CD14-positive monocyte (primary cell): ENCODE measurements around the gene ASMTL. TPM values are rescaled to one million over a fixed set of nuclear protein-coding genes. Genes with fewer than 3 reads are reported as not detected.

Experiments
- DNase-seq, 3 donors: peaks; one replicate each; pipeline ENCODE4 v3.0.0-alpha.2; 2011 to 2022
- H2AFZ ChIP-seq: 2 replicates; pipeline ENCODE4 v1.6.0; 2012; ENCODE audit warnings: mild to moderate bottlenecking, low read depth, low read length, inconsistent platforms; ENCODE audit not compliant: insufficient read depth, poor library complexity, severe bottlenecking
- H3K27ac ChIP-seq, 2 donors: 1 replicate in 1 of 2; 2 replicates in 1 of 2; pipeline ENCODE4 v1.5.1; 2012 to 2013; ENCODE audit warnings: low read length in 2 of 2, control low read depth in 1 of 2, inconsistent platforms in 1 of 2, low read depth in 1 of 2, mild to moderate bottlenecking in 1 of 2
- H3K27me3 ChIP-seq, 2 donors: one replicate each; pipeline versions ENCODE4 v1.6.0 to v1.6.1; 2011 to 2013; ENCODE audit warnings: low read length in 2 of 2; ENCODE audit not compliant: control insufficient read depth in 2 of 2, insufficient read depth in 2 of 2
- H3K36me3 ChIP-seq, 2 donors: replicated peaks in 1 of 2; 1 replicate in 1 of 2; 2 replicates in 1 of 2; pipeline versions ENCODE4 v1.5.1 to v1.6.1; 2012 to 2013; ENCODE audit warnings: low read length in 2 of 2, control low read depth in 1 of 2, inconsistent platforms in 1 of 2, mild to moderate bottlenecking in 1 of 2; ENCODE audit not compliant: insufficient read depth in 2 of 2, control insufficient read depth in 1 of 2
- H3K4me1 ChIP-seq, 2 donors: 1 replicate in 1 of 2; 2 replicates in 1 of 2; pipeline versions ENCODE4 v1.5.1 to v1.6.1; 2012 to 2013; ENCODE audit warnings: low read length in 2 of 2, control low read depth in 1 of 2, inconsistent platforms in 1 of 2, mild to moderate bottlenecking in 1 of 2, moderate library complexity in 1 of 2; ENCODE audit not compliant: insufficient read depth in 2 of 2, control insufficient read depth in 1 of 2
- H3K4me2 ChIP-seq: replicated peaks from 2 replicates; pipeline ENCODE3; 2012; ENCODE audit warnings: low read length, moderate library complexity, mild to moderate bottlenecking; ENCODE audit not compliant: poor library complexity, severe bottlenecking; ENCODE audit errors: extremely low read depth
- H3K4me3 ChIP-seq, 3 experiments: fragments of 200-600 bp in 1 of 3; sonication (generic) in 1 of 3; replicated peaks in 1 of 3; 1 replicate in 2 of 3; 2 replicates in 1 of 3; pipeline ENCODE4 v1.5.1; 2011 to 2013; ENCODE audit warnings: low read length in 3 of 3, mild to moderate bottlenecking in 3 of 3, control low read depth in 2 of 3, low read depth in 2 of 3, inconsistent platforms in 1 of 3, moderate library complexity in 1 of 3
- H3K79me2 ChIP-seq: 2 replicates; pipeline ENCODE4 v1.6.0; 2012; ENCODE audit warnings: mild to moderate bottlenecking, control low read depth, inconsistent platforms, low read length, moderate library complexity; ENCODE audit not compliant: insufficient read depth
- H3K9ac ChIP-seq: 2 replicates; pipeline ENCODE4 v1.6.0; 2017; ENCODE audit warnings: low read length, mild to moderate bottlenecking; ENCODE audit not compliant: insufficient read depth, poor library complexity, severe bottlenecking
- H3K9me3 ChIP-seq, 2 donors: replicated peaks in 1 of 2; 1 replicate in 1 of 2; 2 replicates in 1 of 2; pipeline versions ENCODE4 v1.5.1 to v1.6.1; 2012 to 2013; ENCODE audit warnings: low read length in 2 of 2, control low read depth in 1 of 2; ENCODE audit not compliant: control insufficient read depth in 1 of 2, insufficient read depth in 1 of 2
- H4K20me1 ChIP-seq: 2 replicates; pipeline ENCODE4 v1.6.0; 2012; ENCODE audit warnings: mild to moderate bottlenecking, low read length, control low read depth, moderate library complexity; ENCODE audit not compliant: insufficient read depth
- H3K27ac Mint-ChIP-seq, 7 donors: one replicate each; pipeline ENCODE4 v1.8.0; 2020; ENCODE audit warnings: mild to moderate bottlenecking in 7 of 7, mixed read lengths in 7 of 7, moderate library complexity in 6 of 7, inconsistent platforms in 2 of 7
- H3K27me3 Mint-ChIP-seq, 3 donors: one replicate each; pipeline ENCODE4 v1.8.0; 2021 to 2022; ENCODE audit warnings: low read depth in 3 of 3, mild to moderate bottlenecking in 3 of 3, mixed read lengths in 3 of 3, moderate library complexity in 3 of 3, inconsistent platforms in 1 of 3
- H3K36me3 Mint-ChIP-seq, 2 donors: one replicate each; pipeline ENCODE4 v1.8.0; 2020; ENCODE audit warnings: mixed read lengths in 2 of 2, inconsistent platforms in 1 of 2, mild to moderate bottlenecking in 1 of 2
- H3K4me1 Mint-ChIP-seq: one replicate; pipeline ENCODE4 v1.8.0; 2020; ENCODE audit warnings: mild to moderate bottlenecking, mixed read lengths
- H3K4me3 Mint-ChIP-seq, 2 donors: one replicate each; pipeline ENCODE4 v1.8.0; 2020; ENCODE audit warnings: mild to moderate bottlenecking in 2 of 2, mixed read lengths in 2 of 2, moderate library complexity in 1 of 2
- H3K9me3 Mint-ChIP-seq, 7 donors: one replicate each; pipeline ENCODE4 v1.8.0; 2020 to 2022; ENCODE audit warnings: mixed read lengths in 7 of 7, mild to moderate bottlenecking in 6 of 7, moderate library complexity in 6 of 7, inconsistent platforms in 2 of 7
- WGBS: methylation state at CpG from one replicate; pipeline ENCODE4 v1.1.5; 2013; ENCODE audit warnings: missing lambda C conversion rate; ENCODE audit not compliant: insufficient coverage; 5-methylcytosine and 5-hydroxymethylcytosine counted together
- intact Hi-C, 2 donors: fragments of 100-400 bp; cut with micrococcal nuclease; formaldehyde crosslinking; loops; one replicate each; pipeline versions ENCODE4 v1.15.0 to v1.15.1; 2023
- polyA plus RNA-seq, 3 donors: library from polyadenylated mRNA; depleted of rRNA in 1 of 3; unstranded in 2 of 3; stranded (reverse) in 1 of 3; fragments of 300-500 nt in 2 of 3; fragments of >200 nt in 1 of 3; fragmentation: Illumina TruSeq in 2 of 3; gene quantifications; 1 replicate in 2 of 3; 2 replicates in 1 of 3; pipeline ENCODE4 v1.2.3, GENCODE V29; 2012 to 2021
- TF ChIP-seq, protein P1 (sequence below): fragments of 200-600 bp; IDR thresholded peaks from one replicate; pipeline ENCODE4 v1.8.0; 2022; ENCODE audit warnings: antibody characterized with exemption, mild to moderate bottlenecking

Gene ASMTL
- polyA plus RNA-seq, 3 donors, result 19.0 to 31.5 (median 31.0) TPM

DNA sequence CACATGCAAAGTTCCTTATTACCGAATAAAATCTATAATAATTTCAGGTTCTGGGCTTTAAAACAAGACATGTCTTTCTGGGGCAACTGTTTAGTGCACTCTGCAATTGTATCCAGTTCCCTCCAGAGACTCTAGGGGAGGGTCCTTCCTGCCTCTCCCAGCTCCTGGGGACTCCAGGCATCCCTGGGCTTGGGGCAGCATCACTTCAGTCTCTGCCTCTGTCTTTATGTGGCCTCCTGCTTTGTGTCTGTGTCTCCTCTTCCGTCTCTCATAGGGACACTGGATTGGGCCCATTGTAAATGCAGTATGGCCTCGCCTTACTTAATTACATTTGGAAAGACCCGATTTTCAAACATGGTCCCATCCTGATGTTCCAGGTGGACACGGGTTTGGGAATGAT is 10.9 kb upstream of the ASMTL start:
- H4K20me1 ChIP-seq, result peaks cover 46% of the 10 kb centered on the region
- peaks cover 0 to 1% (median 0%) of the 10 kb centered on the region in 3 donors for H3K27me3 Mint-ChIP-seq
- H3K4me3 Mint-ChIP-seq, result no peak overlapping the region
- peaks cover 34 to 45% of the 10 kb centered on the region in 2 donors for H3K36me3 Mint-ChIP-seq
- peaks cover 30% of the 10 kb centered on the region for H3K4me1 Mint-ChIP-seq
- H3K4me1 ChIP-seq, result peaks cover 21 to 23% of the 10 kb centered on the region in 2 donors
- intact Hi-C loops, result no loop called here
- H3K9me3 Mint-ChIP-seq, result peaks cover 0 to 4% (median 0%) of the 10 kb centered on the region in 7 donors
- H2AFZ ChIP-seq, result no peak overlapping the region
- peaks cover 37% of the 10 kb centered on the region for H3K79me2 ChIP-seq
- H3K9me3 ChIP-seq, result no peaks in the 10 kb centered on the region
- H3K27me3 ChIP-seq, result no peaks in the 10 kb centered on the region
- peak overlapping the region in 3 of 7 donors; percentile 45 to 79 (median 57) for H3K27ac Mint-ChIP-seq
- WGBS, result 96% methylated on average over 5 of the region's 5 CpGs
- no peak overlapping the region for H3K4me2 ChIP-seq
- H3K27ac ChIP-seq, result no peak overlapping the region
- TF ChIP-seq, protein P1, sequence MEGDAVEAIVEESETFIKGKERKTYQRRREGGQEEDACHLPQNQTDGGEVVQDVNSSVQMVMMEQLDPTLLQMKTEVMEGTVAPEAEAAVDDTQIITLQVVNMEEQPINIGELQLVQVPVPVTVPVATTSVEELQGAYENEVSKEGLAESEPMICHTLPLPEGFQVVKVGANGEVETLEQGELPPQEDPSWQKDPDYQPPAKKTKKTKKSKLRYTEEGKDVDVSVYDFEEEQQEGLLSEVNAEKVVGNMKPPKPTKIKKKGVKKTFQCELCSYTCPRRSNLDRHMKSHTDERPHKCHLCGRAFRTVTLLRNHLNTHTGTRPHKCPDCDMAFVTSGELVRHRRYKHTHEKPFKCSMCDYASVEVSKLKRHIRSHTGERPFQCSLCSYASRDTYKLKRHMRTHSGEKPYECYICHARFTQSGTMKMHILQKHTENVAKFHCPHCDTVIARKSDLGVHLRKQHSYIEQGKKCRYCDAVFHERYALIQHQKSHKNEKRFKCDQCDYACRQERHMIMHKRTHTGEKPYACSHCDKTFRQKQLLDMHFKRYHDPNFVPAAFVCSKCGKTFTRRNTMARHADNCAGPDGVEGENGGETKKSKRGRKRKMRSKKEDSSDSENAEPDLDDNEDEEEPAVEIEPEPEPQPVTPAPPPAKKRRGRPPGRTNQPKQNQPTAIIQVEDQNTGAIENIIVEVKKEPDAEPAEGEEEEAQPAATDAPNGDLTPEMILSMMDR, result no peak
- no peak for DNase-seq
- no peak overlapping the region for H3K9ac ChIP-seq
- H3K36me3 ChIP-seq, result peaks cover 34 to 38% of the 10 kb centered on the region in 2 donors
- no peak overlapping the region for H3K4me3 ChIP-seq

DNA sequence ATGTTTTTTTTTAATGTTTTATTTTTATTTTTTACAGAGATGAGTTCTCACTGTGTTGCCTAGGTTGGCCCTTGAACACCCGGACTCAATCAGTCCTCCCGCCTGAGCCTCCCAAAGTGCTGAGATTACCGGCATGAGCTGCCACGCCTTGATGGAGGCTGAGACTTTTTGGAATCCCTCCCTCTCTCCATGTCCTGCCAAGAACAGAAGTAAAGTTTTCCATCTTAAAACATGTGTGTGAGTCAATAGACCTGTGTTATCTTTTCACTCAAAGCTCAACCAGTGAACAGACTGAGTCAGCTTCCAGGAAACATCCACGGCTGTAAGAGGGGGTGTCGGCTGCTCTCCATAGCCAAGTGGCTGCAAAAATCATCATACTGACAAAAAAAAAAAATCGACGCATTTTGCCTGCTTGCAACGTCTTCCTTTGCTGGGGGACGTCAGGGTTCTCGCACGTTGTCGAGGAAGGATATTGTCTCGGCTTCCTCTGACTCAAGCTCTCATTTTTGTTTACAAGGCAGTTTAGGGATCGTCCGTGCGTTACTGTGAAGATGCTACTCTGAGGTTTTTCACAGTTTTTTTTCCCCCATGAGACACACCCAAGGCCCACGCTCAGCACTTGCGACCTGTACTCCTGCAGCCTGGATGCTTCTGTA is 10.0 kb upstream of the ASMTL start:
- Histone ChIP-seq H3K9me3 (no peaks in the 10 kb centered on the region), H2AFZ (no peak overlapping the region), H3K27me3 (no peaks in the 10 kb centered on the region), H3K4me3 (no peak overlapping the region), H3K79me2 (peaks cover 30% of the 10 kb centered on the region), H3K9ac (no peak overlapping the region), H3K36me3 (peaks cover 34 to 38% of the 10 kb centered on the region in 2 donors), H3K4me1 (peaks cover 13 to 14% of the 10 kb centered on the region in 2 donors), H3K4me2 (no peak overlapping the region), H4K20me1 (peaks cover 40% of the 10 kb centered on the region), H3K27ac (peak overlapping the region in 1 of 2 donors; percentile 0)
- Mint-ChIP-seq H3K4me3 (no peak overlapping the region), H3K27me3 (peaks cover 0 to 1% (median 0%) of the 10 kb centered on the region in 3 donors), H3K9me3 (peaks cover 0 to 4% (median 0%) of the 10 kb centered on the region in 7 donors), H3K4me1 (peaks cover 24% of the 10 kb centered on the region), H3K27ac (peak overlapping the region in 6 of 7 donors; percentile 9 to 79 (median 53)), H3K36me3 (peaks cover 34 to 41% of the 10 kb centered on the region in 2 donors)
- 67% methylated on average over 1 of the region's 19 CpGs for WGBS
- DNase-seq, result no peak
- intact Hi-C loops, result no loop called here
- TF ChIP-seq, protein P1, result no peak
